Peyer's patch (tissue), 4 donors: ENCODE measurements around the gene ABHD17A. TPM values are rescaled to one million over a fixed set of nuclear protein-coding genes. Genes with fewer than 3 reads are reported as not detected.
A peak's percentile ranks its signal among the peaks of the same experiment; 100 is the strongest.
"Not testable (repeated sequence)": the region's sequence is repeated elsewhere in the genome, so short reads cannot be mapped to it uniquely, and the experiment has no call there.

Experiments
- DNase-seq, 3 donors: peaks; one replicate each; pipeline ENCODE4 v3.0.0-alpha.2; 2017 to 2019
- H3K27ac ChIP-seq, 4 donors: fragments of 200-600 bp; sonication (generic); one replicate each; pipeline ENCODE4 v1.5.1; 2016 to 2019
- H3K27me3 ChIP-seq, 2 donors: fragments of 200-600 bp; sonication (generic); one replicate each; pipeline ENCODE4 v1.5.1; 2019
- H3K36me3 ChIP-seq, 3 donors: fragments of 200-600 bp; sonication (generic); one replicate each; pipeline ENCODE4 v1.5.1; 2016 to 2019
- H3K4me1 ChIP-seq, 4 donors: fragments of 200-600 bp; sonication (generic); one replicate each; pipeline ENCODE4 v1.5.1; 2016 to 2019
- H3K4me3 ChIP-seq, 4 donors: fragments of 200-600 bp; sonication (generic); 1 replicate in 3 of 4; 2 replicates in 1 of 4; pipeline ENCODE4 v1.5.1; 2016 to 2019; ENCODE audit warnings: mild to moderate bottlenecking in 1 of 4
- H3K9me3 ChIP-seq, 4 donors: fragments of 200-600 bp; sonication (generic); one replicate each; pipeline ENCODE4 v1.5.1; 2016 to 2019; ENCODE audit warnings: mild to moderate bottlenecking in 1 of 4
- CTCF ChIP-seq, 6 experiments: fragments of 450-650 bp in 4 of 6; fragments of 200-600 bp in 2 of 6; sonication (generic) in 1 of 6; IDR thresholded peaks; one replicate each; pipeline ENCODE4 v1.5.1; 2017 to 2019; ENCODE audit warnings: antibody characterized with exemption in 6 of 6, mild to moderate bottlenecking in 3 of 6, moderate library complexity in 1 of 6
- POLR2A ChIP-seq, 2 donors: fragments of 450-650 bp; IDR thresholded peaks; one replicate each; pipeline ENCODE4 v1.5.1; 2017; ENCODE audit warnings: antibody characterized with exemption in 2 of 2, mild to moderate bottlenecking in 2 of 2, moderate library complexity in 2 of 2
- total RNA-seq, 4 donors: library from RNA; depleted of rRNA; stranded (reverse); fragments of >200 nt; gene quantifications; one replicate each; pipeline ENCODE4 v1.1.0, GENCODE V29; 2016

Gene ABHD17A
- 10 to 100 TPM; 52.0 to 95.9 (median 68.4) TPM for total RNA-seq

GRCh38 chr19:1885398-1886119, at the start of gene ABHD17A:
ABHD17A (minus strand) TSS chr19:1885496; CDS start chr19:1881566, 3,930 bp downstream.
- H3K4me1 ChIP-seq = peaks cover 0 to 42% (median 23%) of the 10 kb centered on the region in 4 donors
- not testable (repeated sequence) for H3K27me3 ChIP-seq, H3K36me3 ChIP-seq, H3K9me3 ChIP-seq
- H3K4me3 ChIP-seq = peak within 1 kb of the TSS; percentile 80 to 99 (median 89)
- DNase-seq = peak; percentile 95 to 98 (median 96)
- peak; percentile 50 to 83 for TF ChIP-seq POLR2A (IDR thresholded peaks at IDR 0.05)
- H3K27ac ChIP-seq = peak within 1 kb of the TSS; percentile 79 to 95 (median 89)

- Histone ChIP-seq H3K9me3 (no peaks in the 10 kb centered on the region), H3K4me1 (peaks cover 0 to 11% (median 6%) of the 10 kb centered on the region in 4 donors), H3K36me3 (no peaks in the 10 kb centered on the region), H3K4me3 (no peak overlapping the region), H3K27ac (no peak overlapping the region), H3K27me3 (no peaks in the 10 kb centered on the region)
- DNase-seq = no peak
- TF ChIP-seq POLR2A (IDR thresholded peaks at IDR 0.05) (no peak), CTCF (IDR thresholded peaks at IDR 0.05) (no peak)
Observed at GRCh38 chr19:1933942-1934341, 48.6 kb upstream of the ABHD17A start.

GRCh38 chr19:1933244-1933643, 47.9 kb upstream of the ABHD17A start:
- peak overlapping the region in 1 of 4 donors; percentile 38 for H3K27ac ChIP-seq
- H3K9me3 ChIP-seq = no peaks in the 10 kb centered on the region
- no peaks in the 10 kb centered on the region for H3K36me3 ChIP-seq
- TF ChIP-seq POLR2A (IDR thresholded peaks at IDR 0.05) (no peak), CTCF (IDR thresholded peaks at IDR 0.05) (no peak)
- no peaks in the 10 kb centered on the region for H3K27me3 ChIP-seq
- H3K4me1 ChIP-seq = peaks cover 0 to 11% (median 6%) of the 10 kb centered on the region in 4 donors
- H3K4me3 ChIP-seq = no peak overlapping the region
- DNase-seq = no peak

GRCh38 chr19:1932395-1932794, 47.1 kb upstream of the ABHD17A start:
- DNase-seq = no peak
- Histone ChIP-seq H3K9me3 (no peaks in the 10 kb centered on the region), H3K4me1 (peaks cover 0 to 11% (median 6%) of the 10 kb centered on the region in 4 donors), H3K4me3 (no peak overlapping the region), H3K36me3 (no peaks in the 10 kb centered on the region), H3K27ac (peak overlapping the region in 1 of 4 donors; percentile 38), H3K27me3 (no peaks in the 10 kb centered on the region)
- TF ChIP-seq CTCF (IDR thresholded peaks at IDR 0.05) = no peak

- Histone ChIP-seq H3K27ac (no peak overlapping the region), H3K4me3 (no peak overlapping the region), H3K4me1 (peaks cover 0 to 11% (median 6%) of the 10 kb centered on the region in 4 donors), H3K9me3 (no peaks in the 10 kb centered on the region), H3K27me3 (no peaks in the 10 kb centered on the region), H3K36me3 (no peaks in the 10 kb centered on the region)
- no peak for TF ChIP-seq CTCF (IDR thresholded peaks at IDR 0.05)
- no peak for TF ChIP-seq POLR2A (IDR thresholded peaks at IDR 0.05)
- no peak for DNase-seq
Observed at GRCh38 chr19:1931445-1931844, 46.1 kb upstream of the ABHD17A start.

- Histone ChIP-seq H3K36me3 (peaks cover 0 to 6% (median 0%) of the 10 kb centered on the region in 3 donors), H3K27me3 (no peaks in the 10 kb centered on the region), H3K4me3 (peak overlapping the region; percentile 11 to 48 (median 40)), H3K4me1 (peaks cover 0 to 11% (median 6%) of the 10 kb centered on the region in 4 donors), H3K27ac (peak overlapping the region; percentile 37 to 72 (median 48)), H3K9me3 (no peaks in the 10 kb centered on the region)
- peak; percentile 88 to 93 (median 90) for DNase-seq
- peak; percentile 83 to 94 (median 92) for TF ChIP-seq CTCF (IDR thresholded peaks at IDR 0.05)
- peak in 1 of 2 donors; percentile 3 for TF ChIP-seq POLR2A (IDR thresholded peaks at IDR 0.05)
Observed at GRCh38 chr19:1929021-1929742, 43.9 kb upstream of the ABHD17A start.
